GM18870 (cell line): ENCODE data around the gene MRTFB.
"Not testable (repeated sequence)": the region's sequence is repeated elsewhere in the genome, so short reads cannot be mapped to it uniquely, and the experiment has no call there.

Experiments used
- ATAC-seq: cut with Tn5 transposase; IDR thresholded peaks from one replicate; pipeline ENCODE4 v1.9.1; 2021; ENCODE audit warnings: moderate library complexity; ENCODE audit not compliant: unreplicated experiment

Gene MRTFB

DNA sequence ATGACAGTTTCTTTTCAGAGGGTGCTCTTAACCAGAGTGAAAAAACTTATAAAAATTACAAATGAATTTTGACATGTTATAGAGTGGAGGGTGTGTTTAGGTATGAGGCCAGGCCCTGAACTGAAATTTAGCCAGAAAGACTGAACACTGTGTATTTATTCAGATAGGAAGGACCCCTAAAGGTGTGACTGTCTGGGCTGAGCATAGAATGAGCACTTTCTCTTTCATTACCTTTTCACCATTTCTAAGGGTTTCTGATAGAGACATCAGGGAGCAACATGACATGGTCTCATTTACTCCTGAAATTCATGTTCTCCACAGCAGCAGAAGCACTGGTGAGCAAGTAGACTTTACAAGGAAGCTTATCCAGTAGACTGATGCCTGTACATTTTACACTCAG, 32.9 kb downstream of the MRTFB start:
- ATAC-seq, result no peak

GRCh38 chr16:14105760-14106375, 34.7 kb downstream of the MRTFB start:
- ATAC-seq, result no peak

DNA sequence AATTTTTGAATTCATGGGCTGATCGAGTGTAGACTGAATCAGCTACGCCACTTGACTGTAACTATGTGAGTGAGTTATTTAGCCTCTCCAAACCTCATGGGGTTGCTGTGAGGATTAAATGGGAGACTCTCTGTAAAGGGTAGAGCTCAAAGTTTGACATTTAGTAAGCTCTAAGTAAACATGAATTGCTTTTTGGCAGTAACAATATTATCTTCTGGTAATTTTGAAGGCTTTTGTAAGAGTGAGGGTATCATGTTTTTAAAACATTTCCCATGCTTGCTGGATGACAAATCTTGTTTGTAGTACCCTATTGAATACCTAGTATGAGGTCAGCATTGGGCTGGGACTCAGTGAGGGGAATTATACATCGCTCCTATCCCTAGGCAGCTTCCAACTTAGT, 35.3 kb downstream of the MRTFB start:
- ATAC-seq, result no peak

DNA sequence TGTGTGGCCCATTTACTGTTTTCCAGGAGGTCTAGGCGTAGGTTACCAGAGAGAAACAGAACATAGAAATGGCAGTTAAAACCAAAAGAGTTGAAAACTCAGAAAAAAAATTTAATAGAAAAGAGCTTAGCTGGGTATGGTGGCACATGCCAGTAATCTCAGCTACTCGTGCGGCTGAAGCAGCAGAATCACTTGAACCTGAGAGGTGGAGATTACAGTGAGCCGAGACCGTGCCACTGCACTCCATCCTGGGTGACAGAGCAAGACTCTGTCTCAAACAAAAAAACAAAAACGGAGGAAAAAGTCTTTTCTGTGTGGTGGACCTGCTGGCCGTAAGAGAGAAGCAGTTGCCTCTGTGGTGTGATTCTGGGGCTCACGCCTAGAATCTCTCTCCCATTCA, 35.8 kb downstream of the MRTFB start:
- ATAC-seq, result no peak

DNA sequence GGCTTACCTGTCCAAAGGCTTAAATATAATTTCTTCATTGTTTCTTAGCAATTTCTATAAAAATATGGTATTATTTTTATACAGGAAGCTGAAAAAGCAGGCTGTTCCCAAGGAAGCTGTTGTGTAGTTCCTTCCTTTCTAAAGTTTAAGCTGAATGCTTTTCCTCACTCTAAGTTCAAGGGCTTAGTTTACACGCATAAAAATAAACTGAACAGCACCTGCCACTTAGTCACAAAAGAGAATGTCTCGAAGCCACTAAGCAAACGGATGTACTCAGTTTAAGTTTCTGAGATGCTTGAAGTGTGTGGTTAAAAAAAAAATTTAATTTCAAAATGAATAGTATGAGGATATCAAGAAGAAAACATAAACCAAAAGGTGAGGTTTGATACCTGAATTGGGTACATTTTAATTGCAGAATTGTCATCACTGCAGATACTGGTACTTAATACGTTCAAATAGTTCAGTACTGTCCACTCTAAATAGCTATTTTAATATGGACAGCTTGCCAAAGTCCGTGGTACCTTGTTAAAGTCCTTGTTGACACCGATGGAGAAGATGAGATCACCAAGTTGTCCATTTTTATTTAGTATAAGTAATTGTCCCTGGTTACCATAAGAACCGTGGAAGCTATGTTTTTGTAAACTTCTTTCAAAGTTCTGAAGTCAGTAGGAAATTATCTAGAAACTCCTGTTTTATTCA, 38.1 kb downstream of the MRTFB start:
- no peak for ATAC-seq

DNA sequence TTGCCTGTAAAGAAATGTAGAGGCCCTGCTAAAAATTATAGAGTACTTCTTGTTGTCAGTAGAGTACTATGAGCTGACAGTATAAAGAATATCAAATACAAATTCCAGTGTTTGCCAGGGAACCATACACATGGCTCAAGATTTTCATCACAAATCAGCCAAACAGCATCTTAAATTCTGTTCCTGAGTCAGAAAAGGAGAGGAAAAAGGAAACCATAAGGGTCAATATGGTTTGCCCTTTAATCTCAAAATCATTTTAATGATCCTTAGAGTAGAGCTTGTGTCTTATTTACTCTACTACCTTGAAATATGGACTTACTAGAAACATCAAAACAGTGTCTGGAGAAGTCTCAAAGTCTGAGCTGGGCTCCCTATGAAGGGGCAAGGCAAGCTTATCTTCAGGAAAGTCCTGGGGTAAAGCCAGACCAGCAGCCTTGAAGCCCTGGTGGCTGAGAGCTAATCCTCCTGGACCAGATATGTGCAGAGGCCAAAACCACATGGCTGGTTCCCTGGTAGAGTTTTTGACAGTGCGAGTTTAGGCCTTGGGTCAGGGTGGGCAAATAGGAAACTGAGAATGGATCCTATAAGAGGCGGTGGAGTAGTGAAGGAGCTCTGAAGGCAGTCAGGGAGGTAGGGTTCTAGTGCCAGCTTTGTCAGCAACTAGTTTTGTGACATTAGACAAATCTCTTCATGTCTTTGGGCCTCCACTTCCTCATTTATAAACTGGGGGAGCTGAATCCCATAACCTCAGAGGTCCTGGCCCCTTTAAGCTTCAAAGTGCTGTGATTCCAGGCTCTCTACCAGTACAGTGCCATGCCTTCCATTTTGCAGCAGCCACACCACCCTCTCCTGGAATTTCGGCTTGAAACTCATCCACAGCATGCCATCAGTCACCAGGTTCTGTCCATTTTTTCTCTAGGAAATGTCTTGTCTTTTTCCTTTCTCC, 38.9 kb downstream of the MRTFB start:
- no peak for ATAC-seq

- ATAC-seq, result no peak
Measured at GRCh38 chr16:14110728-14111251, 39.7 kb downstream of the MRTFB start.

- ATAC-seq, result no peak
Measured at GRCh38 chr16:14111713-14112538, 40.8 kb downstream of the MRTFB start.

- no peak for ATAC-seq
Measured at GRCh38 chr16:14112539-14112856, 41.4 kb downstream of the MRTFB start.

GRCh38 chr16:14113344-14113743, 42.2 kb downstream of the MRTFB start:
- no peak for ATAC-seq

GRCh38 chr16:14117051-14117450, 45.9 kb downstream of the MRTFB start:
- no peak for ATAC-seq

GRCh38 chr16:14119799-14120198, 48.7 kb downstream of the MRTFB start:
- ATAC-seq, result no peak

DNA sequence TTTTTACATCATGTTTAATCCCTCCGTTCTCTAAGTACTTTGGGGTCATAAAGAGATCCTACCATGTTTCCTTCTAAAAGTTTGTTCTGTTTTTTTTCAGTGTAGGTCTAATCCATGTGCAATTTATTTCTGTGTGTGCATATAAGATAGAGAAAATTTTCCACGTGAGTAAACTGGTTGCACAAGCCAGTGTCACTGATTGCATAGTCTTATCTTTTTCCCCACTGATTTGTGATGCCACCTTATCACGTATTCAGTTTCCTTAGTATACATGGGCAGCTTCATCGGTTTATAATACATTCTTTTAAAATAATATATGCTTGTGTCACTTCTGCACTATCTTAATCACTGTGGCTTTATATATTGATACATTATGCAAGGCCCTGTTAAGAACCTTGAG, 49.2 kb downstream of the MRTFB start:
- ATAC-seq, result no peak

GRCh38 chr16:14121142-14121541, 50.0 kb downstream of the MRTFB start:
- no peak for ATAC-seq

DNA sequence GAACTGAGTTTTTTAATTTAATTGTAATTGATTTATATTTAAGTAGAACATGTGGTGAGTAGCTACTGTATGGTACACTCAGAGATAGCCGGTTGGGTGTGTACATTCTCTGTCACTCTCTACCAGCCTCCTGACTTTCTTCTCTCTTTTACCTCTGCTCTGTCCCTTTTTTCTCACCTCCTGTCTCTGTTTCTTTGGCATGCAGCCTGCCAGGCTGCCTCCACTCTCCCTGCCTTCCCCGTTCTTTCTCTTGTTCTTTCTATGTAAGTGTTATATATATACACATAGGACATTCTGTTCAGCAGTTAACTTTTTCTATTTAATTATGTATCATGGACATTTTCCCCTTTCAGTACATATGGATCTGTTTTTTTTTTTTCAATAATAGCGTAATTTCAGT, 50.8 kb downstream of the MRTFB start:
- no peak for ATAC-seq

GRCh38 chr16:14122430-14122829, 51.3 kb downstream of the MRTFB start:
- ATAC-seq, result not testable (repeated sequence)

DNA sequence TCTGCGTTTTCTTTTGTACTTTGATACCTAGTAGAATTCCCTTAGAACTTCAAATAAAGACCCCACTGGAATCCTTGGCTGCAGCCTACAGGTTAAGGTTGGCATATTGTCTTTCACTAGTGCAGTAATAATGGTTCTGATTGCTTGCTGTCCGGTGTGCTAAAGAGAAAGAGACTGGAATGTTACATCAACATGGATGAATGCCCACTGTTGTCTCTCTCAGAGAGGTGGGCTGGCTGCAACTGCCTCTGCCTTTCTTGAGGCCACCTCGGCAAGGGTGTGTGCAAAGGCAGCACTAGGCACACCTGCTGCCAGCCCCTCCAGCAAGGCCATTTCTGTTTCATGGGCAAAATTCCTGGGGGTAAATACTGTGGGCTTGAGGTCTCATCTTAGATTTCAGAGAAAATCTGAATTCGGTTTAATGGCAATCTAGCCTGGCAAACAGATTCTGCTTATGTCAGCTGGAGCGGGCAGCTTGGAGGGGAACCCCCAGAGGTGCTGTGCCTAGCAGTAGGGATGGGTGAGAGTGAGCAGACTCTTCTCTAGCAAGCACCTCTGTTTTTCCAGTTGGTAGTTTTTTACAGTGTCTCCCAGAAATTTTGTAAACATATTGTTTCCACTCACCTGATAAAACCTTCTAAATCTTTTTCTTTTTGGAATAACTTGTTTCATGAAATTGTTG, 54.0 kb downstream of the MRTFB start:
- no peak for ATAC-seq

DNA sequence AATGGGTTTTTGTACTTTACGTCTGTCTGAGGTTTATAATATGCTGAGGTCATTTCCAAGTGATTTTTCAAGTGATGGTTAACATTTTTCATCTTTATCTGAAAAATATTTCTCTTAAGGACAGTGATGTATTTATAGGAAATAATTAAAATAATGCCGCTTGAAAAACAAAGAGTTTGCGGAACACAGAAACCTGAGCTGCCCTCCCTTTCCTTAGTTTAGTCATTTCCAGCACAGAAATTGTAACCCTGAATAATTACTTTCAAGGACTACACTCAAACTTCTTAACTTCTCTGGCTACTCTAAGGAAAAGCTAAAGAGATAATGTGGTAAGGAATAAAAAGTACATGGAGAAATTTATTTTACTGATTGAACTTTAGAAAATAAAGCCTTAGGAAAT, 54.6 kb downstream of the MRTFB start:
- no peak for ATAC-seq

GRCh38 chr16:14128097-14128496, 57.0 kb downstream of the MRTFB start:
- ATAC-seq, result no peak

DNA sequence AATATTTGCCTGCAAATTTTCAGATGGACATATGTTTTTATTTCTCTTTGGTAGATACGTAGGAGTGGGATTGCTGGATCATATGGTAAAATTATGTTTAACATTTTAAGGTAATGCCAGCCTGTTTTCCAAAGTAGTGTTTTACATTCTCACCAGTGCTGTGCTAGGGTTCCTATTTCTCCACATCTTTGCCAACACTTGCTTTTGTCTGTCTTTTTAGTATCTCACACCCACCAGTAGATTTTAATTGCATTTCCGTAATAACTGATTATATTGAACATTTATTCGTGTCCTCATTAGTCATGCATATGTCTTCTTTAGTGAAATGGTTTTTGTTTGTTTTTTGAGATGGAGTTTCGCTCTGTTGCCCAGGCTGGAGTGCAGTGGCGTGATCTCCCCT, 58.4 kb downstream of the MRTFB start:
- ATAC-seq, result no peak
